Lung microvascular endothelial cell (primary cell): ENCODE results near the gene LCLAT1. TPM values are rescaled to one million over a fixed set of nuclear protein-coding genes. Genes with fewer than 3 reads are reported as not detected.
A peak's percentile ranks its signal among the peaks of the same experiment; 100 is the strongest.

Experiments
- DNase-seq, 2 donors: peaks; one replicate each; pipeline versions ENCODE4 v3.0.0 to v3.0.0-alpha.2; 2010; ENCODE audit warnings: low read depth in 2 of 2
- total RNA-seq: library from RNA; depleted of rRNA; stranded (reverse); fragments of >200 nt; gene quantifications from 2 replicates; pipeline ENCODE4 v1.2.1, GENCODE V29; 2014

Gene LCLAT1
- total RNA-seq, 1 donor from 2014 or later: 7.1 TPM

GRCh38 chr2:30514134-30514847, 67.2 kb downstream of the LCLAT1 start:
- peak; percentile 32 to 50 for DNase-seq

- DNase-seq: no peak
Observed at GRCh38 chr2:30514848-30515435, 67.9 kb downstream of the LCLAT1 start.

- no peak for DNase-seq
Observed at GRCh38 chr2:30516166-30516565, 69.1 kb downstream of the LCLAT1 start.

GRCh38 chr2:30519796-30520195, 72.8 kb downstream of the LCLAT1 start:
- no peak for DNase-seq

- no peak for DNase-seq
Observed at GRCh38 chr2:30522421-30522820, 75.4 kb downstream of the LCLAT1 start.

- DNase-seq: no peak
Observed at GRCh38 chr2:30527411-30527810, 80.4 kb downstream of the LCLAT1 start.

- DNase-seq: no peak
Observed at GRCh38 chr2:30527859-30528258, 80.8 kb downstream of the LCLAT1 start.

- DNase-seq: no peak
Observed at GRCh38 chr2:30530346-30530745, 83.3 kb downstream of the LCLAT1 start.

GRCh38 chr2:30541680-30542079, 94.6 kb downstream of the LCLAT1 start:
- DNase-seq: no peak

GRCh38 chr2:30545875-30546274, 98.8 kb downstream of the LCLAT1 start:
- DNase-seq: no peak

GRCh38 chr2:30548386-30548785, 101.3 kb downstream of the LCLAT1 start:
- DNase-seq: no peak

- no peak for DNase-seq
Observed at GRCh38 chr2:30549096-30549495, 102.0 kb downstream of the LCLAT1 start.

- DNase-seq: no peak
Observed at GRCh38 chr2:30559544-30560275, 112.7 kb downstream of the LCLAT1 start.

- no peak for DNase-seq
Observed at GRCh38 chr2:30561349-30561748, 114.3 kb downstream of the LCLAT1 start.

- no peak for DNase-seq
Observed at GRCh38 chr2:30565851-30566358, 118.9 kb downstream of the LCLAT1 start.

GRCh38 chr2:30566631-30567030, 119.6 kb downstream of the LCLAT1 start:
- DNase-seq: no peak

- DNase-seq: no peak
Observed at GRCh38 chr2:30567317-30567716, 120.3 kb downstream of the LCLAT1 start.

GRCh38 chr2:30569946-30570345, 122.9 kb downstream of the LCLAT1 start:
- no peak for DNase-seq

GRCh38 chr2:30577151-30577550, 130.1 kb downstream of the LCLAT1 start:
- DNase-seq: no peak

GRCh38 chr2:30580391-30580790, 133.3 kb downstream of the LCLAT1 start:
- DNase-seq: no peak

GRCh38 chr2:30582521-30582920, 135.5 kb downstream of the LCLAT1 start:
- DNase-seq: no peak

- no peak for DNase-seq
Observed at GRCh38 chr2:30583204-30583749, 136.2 kb downstream of the LCLAT1 start.
